Muscle of arm (tissue), 12 donors: ENCODE results near the gene EXD3. TPM values are rescaled to one million over a fixed set of nuclear protein-coding genes. Genes with fewer than 3 reads are reported as not detected.
"Not testable (repeated sequence)": the region's sequence is repeated elsewhere in the genome, so short reads cannot be mapped to it uniquely, and the experiment has no call there.

ENCODE experiments used
- DNase-seq: peaks from one replicate; pipeline ENCODE4 v3.0.0-alpha.2; 2013
- polyA plus RNA-seq, 12 donors: library from polyadenylated mRNA; unstranded; fragments of 120-200 nt; gene quantifications; one replicate each; pipeline ENCODE4 v1.2.1, GENCODE V29; 2013; ENCODE audit not compliant: insufficient read length in 12 of 12

EXD3 gene
- polyA plus RNA-seq, 12 donors = 6.7 to 21.6 (median 11.6) TPM; not detected in 1

- DNase-seq = no peak
Observed at GRCh38 chr9:137273611-137274320, 149.2 kb downstream of the EXD3 start.

GRCh38 chr9:137273095-137273490 is 149.9 kb downstream of the EXD3 start:
- no peak for DNase-seq

GRCh38 chr9:137272241-137273094 is 150.5 kb downstream of the EXD3 start:
- DNase-seq = no peak

- no peak for DNase-seq
Observed at GRCh38 chr9:137271696-137272076, 151.3 kb downstream of the EXD3 start.

GRCh38 chr9:137270929-137271695 is 151.8 kb downstream of the EXD3 start:
- DNase-seq = no peak

GRCh38 chr9:137269231-137269772 is 153.7 kb downstream of the EXD3 start:
- DNase-seq = no peak

GRCh38 chr9:137268538-137269201 is 154.3 kb downstream of the EXD3 start:
- DNase-seq = no peak

- no peak for DNase-seq
Observed at GRCh38 chr9:137267933-137268355, 155.0 kb downstream of the EXD3 start.

- no peak for DNase-seq
Observed at GRCh38 chr9:137266585-137267453, 156.1 kb downstream of the EXD3 start.

GRCh38 chr9:137266162-137266527 is 156.8 kb downstream of the EXD3 start:
- DNase-seq = no peak

GRCh38 chr9:137265496-137266161 is 157.3 kb downstream of the EXD3 start:
- no peak for DNase-seq

GRCh38 chr9:137264067-137264466 is 158.9 kb downstream of the EXD3 start:
- no peak for DNase-seq

GRCh38 chr9:137263506-137263905 is 159.5 kb downstream of the EXD3 start:
- no peak for DNase-seq

GRCh38 chr9:137262909-137263285 is 160.1 kb downstream of the EXD3 start:
- DNase-seq = no peak

- DNase-seq = not testable (repeated sequence)
Observed at GRCh38 chr9:137262173-137262908, 160.6 kb downstream of the EXD3 start.
